GM13977 (cell line): Measurements from ENCODE around the gene MSX1.

ENCODE experiments used
- DNase-seq: peaks from one replicate; pipeline ENCODE4 v3.0.0; 2012; ENCODE audit warnings: low spot score
- in situ Hi-C: fragments of 300-500 bp; cut with MboI; formaldehyde crosslinking; loops from one replicate; pipeline ENCODE4 v1.12.0; 2022; ENCODE audit warnings: low sequenced_read_pairs, low pct_unique_long_range_greater_than_20kb, mixed read lengths, inconsistent platforms; ENCODE audit not compliant: unreplicated experiment
- TF ChIP-seq, protein P1 (sequence below): IDR thresholded peaks from 2 replicates; pipeline ENCODE4 v1.5.1; 2012; ENCODE audit warnings: mild to moderate bottlenecking, control low read depth; ENCODE audit not compliant: insufficient read depth; ENCODE audit errors: extremely low read depth, missing control alignments

The MSX1 gene

GRCh38 chr4:4838936-4839810, 20.3 kb upstream of the MSX1 start:
- TF ChIP-seq, protein P1, sequence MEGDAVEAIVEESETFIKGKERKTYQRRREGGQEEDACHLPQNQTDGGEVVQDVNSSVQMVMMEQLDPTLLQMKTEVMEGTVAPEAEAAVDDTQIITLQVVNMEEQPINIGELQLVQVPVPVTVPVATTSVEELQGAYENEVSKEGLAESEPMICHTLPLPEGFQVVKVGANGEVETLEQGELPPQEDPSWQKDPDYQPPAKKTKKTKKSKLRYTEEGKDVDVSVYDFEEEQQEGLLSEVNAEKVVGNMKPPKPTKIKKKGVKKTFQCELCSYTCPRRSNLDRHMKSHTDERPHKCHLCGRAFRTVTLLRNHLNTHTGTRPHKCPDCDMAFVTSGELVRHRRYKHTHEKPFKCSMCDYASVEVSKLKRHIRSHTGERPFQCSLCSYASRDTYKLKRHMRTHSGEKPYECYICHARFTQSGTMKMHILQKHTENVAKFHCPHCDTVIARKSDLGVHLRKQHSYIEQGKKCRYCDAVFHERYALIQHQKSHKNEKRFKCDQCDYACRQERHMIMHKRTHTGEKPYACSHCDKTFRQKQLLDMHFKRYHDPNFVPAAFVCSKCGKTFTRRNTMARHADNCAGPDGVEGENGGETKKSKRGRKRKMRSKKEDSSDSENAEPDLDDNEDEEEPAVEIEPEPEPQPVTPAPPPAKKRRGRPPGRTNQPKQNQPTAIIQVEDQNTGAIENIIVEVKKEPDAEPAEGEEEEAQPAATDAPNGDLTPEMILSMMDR, result no peak
- in situ Hi-C loops, result no loop called here
- DNase-seq, result no peak

GRCh38 chr4:4840351-4840750, 19.1 kb upstream of the MSX1 start:
- TF ChIP-seq, protein P1, result no peak
- DNase-seq, result no peak
- in situ Hi-C loops, result no loop called here

GRCh38 chr4:4841156-4841555, 18.3 kb upstream of the MSX1 start:
- TF ChIP-seq, protein P1, result no peak
- DNase-seq, result no peak
- in situ Hi-C loops, result no loop called here

DNA sequence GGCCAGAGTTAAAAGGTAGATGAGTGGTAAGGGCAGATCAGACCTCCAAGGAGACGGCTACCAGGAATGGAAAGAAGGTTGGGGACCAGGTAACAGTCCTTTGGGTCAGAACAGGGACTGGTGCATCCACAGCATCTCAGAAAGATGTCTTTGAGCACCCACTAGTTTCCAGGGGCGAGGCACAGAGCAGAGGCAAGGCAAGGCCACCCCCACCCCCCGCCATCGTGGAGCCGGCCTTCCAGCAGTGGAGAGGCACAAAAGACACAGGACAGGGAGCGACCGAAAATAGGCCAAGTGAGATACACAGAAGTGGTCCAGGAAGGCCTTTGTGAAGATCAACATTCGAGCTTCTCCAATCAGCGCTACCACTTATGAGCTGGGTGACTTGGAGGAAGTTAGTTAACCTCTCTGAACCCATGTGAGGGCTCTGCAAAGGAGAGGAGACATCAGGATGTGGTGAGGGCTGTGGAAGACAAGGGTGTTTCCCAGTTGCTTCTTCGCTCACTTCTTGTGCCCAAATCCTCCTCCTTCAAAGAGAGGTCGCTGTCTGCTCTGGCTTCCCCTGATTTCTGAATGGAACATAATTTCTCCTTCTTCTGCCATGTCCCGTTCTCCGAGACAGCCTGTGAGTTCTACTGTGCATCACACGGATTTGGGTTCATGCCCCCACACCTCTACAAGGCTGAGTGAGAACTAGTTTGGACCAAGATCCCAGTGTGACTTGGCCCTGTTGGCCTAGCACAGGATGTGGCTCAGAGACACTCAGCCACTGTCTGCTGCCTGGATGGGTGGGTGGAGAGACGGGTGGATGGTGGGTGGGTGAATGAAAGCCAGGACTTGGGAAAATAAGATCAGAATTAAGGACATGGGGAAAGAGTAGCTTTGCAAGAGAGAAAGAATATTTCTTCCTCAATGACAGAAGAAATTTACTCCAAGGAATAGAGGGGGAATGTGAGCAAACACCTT, 16.7 kb upstream of the MSX1 start:
- TF ChIP-seq, protein P1, result no peak
- in situ Hi-C loops, result no loop called here
- no peak for DNase-seq

- in situ Hi-C loops, result no loop called here
- no peak for DNase-seq
- TF ChIP-seq, protein P1, result no peak
These were observed 15.7 kb upstream of the MSX1 start for GRCh38 chr4:4843635-4844291.

- no peak for DNase-seq
- in situ Hi-C loops, result no loop called here
- TF ChIP-seq, protein P1, result no peak
These were observed 14.4 kb upstream of the MSX1 start for GRCh38 chr4:4845027-4845426.
